ENCODE results near the gene LILRB4. TPM values are rescaled to one million over a fixed set of nuclear protein-coding genes. Genes with fewer than 3 reads are reported as not detected.
"Not testable (repeated sequence)": the region's sequence is repeated elsewhere in the genome, so short reads cannot be mapped to it uniquely, and the experiment has no call there.

The LILRB4 gene
- total RNA-seq, 2 experiments from 2014 or later: not detected

DNA sequence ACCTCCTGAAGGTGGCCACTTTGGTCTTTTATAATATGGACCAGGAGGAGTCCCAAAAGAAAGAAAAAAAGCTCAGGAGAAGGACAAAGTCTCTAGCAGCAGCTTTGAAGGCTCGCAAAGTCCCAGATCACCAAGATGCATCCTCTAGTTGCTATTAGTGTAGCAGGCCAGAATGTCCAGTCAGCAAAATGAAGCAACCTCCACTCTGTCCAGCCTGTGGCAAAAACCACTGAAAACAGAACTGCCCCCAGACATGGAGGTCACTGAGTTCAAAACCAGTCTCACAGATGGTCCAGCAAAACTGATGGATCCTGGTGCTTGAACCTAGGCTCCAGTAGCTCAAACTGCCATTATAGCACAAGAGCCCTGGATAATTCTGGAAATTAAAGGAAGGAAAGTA lies 10.4 kb downstream of the LILRB4 start:
- POLR2A ChIA-PET: interaction anchor here (0.6 kb wide), 1 partner anchor 14 kb away, joined by 3 read pairs; no protein-coding TSS in a partner anchor
- Mint-ChIP-seq H3K36me3 (ENCODE audit: low read depth) (no peaks in the 10 kb centered on the region), H3K27me3 (peaks cover 7% of the 10 kb centered on the region), H3K27ac (no peak overlapping the region), H3K4me3 (no peak overlapping the region), H3K9me3 (ENCODE audit: low read depth) (peaks cover 9% of the 10 kb centered on the region), H3K4me1 (no peaks in the 10 kb centered on the region)
- DNase-seq: no peak
- CTCF ChIA-PET: interaction anchor here (1.2 to 4.5 kb wide), 4 partner anchors 11 to 193 kb away, joined by 3 to 59 read pairs (median 38); no protein-coding TSS in a partner anchor
- intact Hi-C loops (cut with DNase I, micrococcal nuclease): loop anchor here in 1 of 2 experiments (10.0 kb wide), 1 partner anchor 252 kb away; no protein-coding TSS in a partner anchor
- no peak for ATAC-seq

DNA sequence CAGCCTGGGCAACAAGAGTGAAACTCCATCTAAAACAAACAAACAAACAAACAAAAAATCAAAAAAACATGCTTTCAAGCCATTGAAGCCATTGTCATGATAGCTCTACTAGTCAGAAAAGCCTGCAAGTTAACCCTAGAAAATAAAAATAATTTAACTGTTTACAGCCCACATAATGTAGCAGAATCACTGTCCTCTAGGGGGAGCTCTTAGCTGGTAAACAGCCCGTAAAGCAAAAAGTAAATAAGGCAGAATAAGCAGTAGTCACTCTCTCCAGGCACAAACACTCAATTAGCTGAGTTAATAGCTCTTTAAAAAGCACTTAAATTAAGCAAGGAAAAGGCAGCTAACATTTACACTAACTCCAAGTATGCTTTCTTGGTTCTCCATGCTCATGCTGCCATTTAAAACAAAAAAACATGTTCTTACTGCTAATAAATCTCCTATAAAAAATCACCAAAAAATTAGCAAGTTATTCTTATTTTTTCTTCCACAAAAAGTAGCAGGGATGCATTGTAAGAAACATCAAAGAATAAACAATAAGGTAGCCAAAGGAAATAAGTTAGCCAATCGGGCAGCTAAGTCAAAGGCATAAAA lies 11.3 kb downstream of the LILRB4 start:
- Mint-ChIP-seq H3K4me3 (no peak overlapping the region), H3K9me3 (ENCODE audit: low read depth) (peaks cover 1% of the 10 kb centered on the region), H3K27me3 (peaks cover 8% of the 10 kb centered on the region), H3K4me1 (no peaks in the 10 kb centered on the region), H3K36me3 (ENCODE audit: low read depth) (no peaks in the 10 kb centered on the region), H3K27ac (no peak overlapping the region)
- ChIA-PET CTCF (interaction anchor here (0.6 to 4.5 kb wide), 18 partner anchors 10 to 817 kb away, joined by 3 to 59 read pairs (median 4); no protein-coding TSS in a partner anchor), POLR2A (interaction anchor here (0.7 kb wide), 1 partner anchor 369 kb away, joined by 4 read pairs; no protein-coding TSS in a partner anchor)
- ATAC-seq (no peak), DNase-seq (no peak)
- intact Hi-C loops (cut with DNase I, micrococcal nuclease): loop anchor here in 1 of 2 experiments (10.0 kb wide), 1 partner anchor 251 kb away; no protein-coding TSS in a partner anchor

DNA sequence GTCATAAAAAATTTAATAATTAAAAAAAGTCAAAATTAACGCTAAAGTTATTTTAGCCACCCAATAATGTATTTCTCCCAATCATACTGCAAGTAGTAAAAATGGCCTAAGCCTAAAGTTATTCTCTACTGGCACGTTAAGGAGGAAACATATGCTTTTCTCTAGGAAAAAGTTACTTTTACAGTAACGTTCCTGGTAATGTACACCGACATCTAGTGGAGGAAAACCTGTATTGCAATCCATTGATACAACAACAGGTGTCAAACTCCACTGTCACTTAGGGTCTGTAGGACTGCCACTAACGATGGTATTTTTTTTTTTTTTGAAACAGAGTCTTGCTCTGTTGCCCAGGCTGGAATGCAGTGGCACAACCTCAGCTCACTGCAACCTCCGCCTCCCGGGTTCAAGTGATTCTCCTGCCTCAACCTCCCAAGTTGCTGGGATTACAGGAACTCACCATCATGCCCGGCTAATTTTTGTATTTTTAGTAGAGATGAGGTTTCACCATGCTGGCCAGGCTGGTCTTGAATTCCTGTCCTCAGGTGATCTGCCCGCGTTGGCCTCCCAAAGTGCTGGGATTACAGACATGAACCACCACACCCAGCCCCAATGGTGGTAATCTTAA lies 13.5 kb downstream of the LILRB4 start:
- intact Hi-C loops (cut with DNase I, micrococcal nuclease): loop anchor here (1.0 to 10.0 kb wide), 2 partner anchors 195 to 248 kb away; no protein-coding TSS in a partner anchor
- CTCF ChIA-PET: interaction anchor here (0.6 to 4.5 kb wide), 4 partner anchors 23 to 1598 kb away, joined by 3 to 59 read pairs (median 28); no protein-coding TSS in a partner anchor

DNA sequence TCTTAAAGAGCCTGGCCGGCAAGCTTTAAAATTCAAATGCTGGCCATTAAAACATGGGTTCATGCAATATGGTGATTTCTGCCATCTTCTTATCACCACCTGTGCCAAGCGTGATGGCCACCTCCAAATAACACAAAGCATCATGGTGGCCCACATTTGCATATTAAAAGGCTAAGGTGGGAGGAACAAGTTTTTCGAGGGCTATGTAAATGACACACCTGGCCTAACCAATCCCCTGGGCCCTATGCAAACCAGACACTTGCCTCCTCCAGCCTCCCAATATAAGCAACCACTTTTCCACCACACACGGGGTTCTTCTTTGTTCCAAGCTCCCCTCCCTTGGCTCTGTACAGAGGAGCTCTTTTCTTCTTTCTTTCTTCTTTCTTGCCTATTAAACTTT lies 14.4 kb downstream of the LILRB4 start:
- peaks cover 7% of the 10 kb centered on the region for H3K27me3 Mint-ChIP-seq
- no peak for DNase-seq
- POLR2A ChIA-PET: no interaction called here
- no peaks in the 10 kb centered on the region for H3K36me3 Mint-ChIP-seq (ENCODE audit: low read depth)
- no peaks in the 10 kb centered on the region for H3K9me3 Mint-ChIP-seq (ENCODE audit: low read depth)
- intact Hi-C loops (cut with DNase I, micrococcal nuclease): loop anchor here in 1 of 2 experiments (10.0 kb wide), 1 partner anchor 248 kb away; no protein-coding TSS in a partner anchor
- CTCF ChIA-PET: interaction anchor here (0.5 to 1.0 kb wide), 4 partner anchors 118 to 1597 kb away, joined by 3 read pairs; no protein-coding TSS in a partner anchor
- H3K4me3 Mint-ChIP-seq: no peak overlapping the region
- no peaks in the 10 kb centered on the region for H3K4me1 Mint-ChIP-seq
- H3K27ac Mint-ChIP-seq: no peak overlapping the region
- ATAC-seq: no peak

More for the DNA sequence above, 13.5 kb downstream of the LILRB4 start:
- H3K36me3 Mint-ChIP-seq (ENCODE audit: low read depth); DNase-seq; POLR2A ChIA-PET; H3K9me3 Mint-ChIP-seq (ENCODE audit: low read depth); H3K4me3 Mint-ChIP-seq; ATAC-seq; H3K4me1 Mint-ChIP-seq; H3K27ac Mint-ChIP-seq; H3K27me3 Mint-ChIP-seq: not testable (repeated sequence)

DNA sequence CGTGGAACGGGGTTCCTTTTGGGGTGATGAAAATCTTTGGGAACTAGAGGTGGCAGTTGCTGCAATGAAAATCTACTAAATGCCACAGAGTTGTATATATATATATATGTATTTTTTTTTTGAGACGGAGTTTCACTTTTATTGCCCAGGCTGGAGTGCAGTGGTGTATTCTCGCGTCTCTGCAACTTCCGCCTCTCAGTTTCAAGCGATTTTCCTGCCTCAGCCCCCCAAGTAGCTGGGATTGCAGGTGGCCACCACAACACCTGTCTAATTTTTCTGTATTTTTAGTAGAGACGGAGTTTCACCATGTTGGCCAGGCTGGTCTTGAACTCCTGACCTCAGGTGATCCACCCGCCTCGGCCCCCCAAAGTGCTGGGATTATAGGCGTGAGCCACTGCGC lies 18.8 kb downstream of the LILRB4 start:
- H3K27ac Mint-ChIP-seq; H3K36me3 Mint-ChIP-seq (ENCODE audit: low read depth); intact Hi-C loops (cut with DNase I, micrococcal nuclease); H3K4me1 Mint-ChIP-seq; DNase-seq; H3K9me3 Mint-ChIP-seq (ENCODE audit: low read depth); POLR2A ChIA-PET; H3K4me3 Mint-ChIP-seq; ATAC-seq: not testable (repeated sequence)
- peaks cover 22% of the 10 kb centered on the region for H3K27me3 Mint-ChIP-seq
- CTCF ChIA-PET: interaction anchor here (0.5 to 2.4 kb wide), 2 partner anchors 12 to 732 kb away, joined by 4 to 7 read pairs; no protein-coding TSS in a partner anchor

DNA sequence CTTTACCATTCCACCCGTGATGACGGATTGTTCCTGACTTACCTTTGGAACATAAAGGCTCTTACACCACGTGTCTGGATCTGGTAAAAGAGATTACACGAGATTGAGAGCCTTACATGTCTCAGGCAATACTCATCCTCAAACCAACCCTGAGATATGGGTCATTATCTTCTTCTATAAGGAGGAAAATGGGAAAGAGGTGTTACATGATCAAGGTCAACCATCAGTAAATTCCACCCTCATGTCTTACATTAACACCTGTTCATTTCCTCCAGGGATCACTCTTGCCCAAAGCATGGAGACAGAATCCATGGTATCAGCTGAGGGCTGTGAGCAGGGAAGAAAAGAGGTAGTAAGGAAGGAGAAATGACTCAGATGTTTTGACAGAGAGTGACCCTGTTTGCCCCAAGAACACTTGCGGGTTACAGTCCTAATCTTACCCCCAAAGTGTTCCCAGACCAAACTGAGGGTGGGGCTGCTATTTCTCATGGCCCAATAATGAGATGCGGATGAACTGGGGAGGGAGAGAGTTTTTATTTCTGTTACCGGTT lies 19.6 kb downstream of the LILRB4 start:
- no peak for DNase-seq
- Mint-ChIP-seq H3K27ac (no peak overlapping the region), H3K4me1 (no peaks in the 10 kb centered on the region), H3K9me3 (ENCODE audit: low read depth) (no peaks in the 10 kb centered on the region), H3K27me3 (peaks cover 24% of the 10 kb centered on the region), H3K36me3 (ENCODE audit: low read depth) (no peaks in the 10 kb centered on the region), H3K4me3 (no peak overlapping the region)
- intact Hi-C loops (cut with DNase I, micrococcal nuclease): no loop called here
- CTCF ChIA-PET: interaction anchor here (3.2 kb wide), 1 partner anchor 8 kb away, joined by 25 read pairs; no protein-coding TSS in a partner anchor
- POLR2A ChIA-PET: no interaction called here
- no peak for ATAC-seq

DNA sequence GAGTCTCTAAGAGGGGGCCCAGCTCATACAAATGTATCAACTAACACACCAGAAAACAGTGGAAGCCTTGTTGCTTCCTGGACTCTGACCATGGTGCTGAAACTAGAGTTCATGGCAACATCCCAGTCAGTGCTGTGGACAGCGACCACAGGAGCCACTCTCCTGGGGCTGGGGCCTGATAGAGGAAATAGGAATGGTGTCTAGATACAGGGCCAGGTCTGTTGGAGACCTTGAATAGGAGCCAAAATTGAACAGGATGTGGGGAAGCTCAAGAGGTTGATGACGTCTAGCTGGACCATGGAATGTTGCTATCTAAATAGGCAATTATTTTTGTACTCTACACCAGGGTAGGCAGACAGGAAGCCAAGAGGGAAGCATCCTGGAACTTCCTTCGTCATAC lies 21.7 kb downstream of the LILRB4 start:
- H3K27ac Mint-ChIP-seq: no peak overlapping the region
- H3K36me3 Mint-ChIP-seq (ENCODE audit: low read depth): no peaks in the 10 kb centered on the region
- intact Hi-C loops (cut with DNase I, micrococcal nuclease): no loop called here
- peaks cover 29% of the 10 kb centered on the region for H3K27me3 Mint-ChIP-seq
- CTCF ChIA-PET: interaction anchor here (3.2 kb wide), 1 partner anchor 10 kb away, joined by 25 read pairs; no protein-coding TSS in a partner anchor
- ATAC-seq (no peak), DNase-seq (peak; percentile 17)
- POLR2A ChIA-PET: no interaction called here
- H3K4me1 Mint-ChIP-seq: no peaks in the 10 kb centered on the region
- H3K9me3 Mint-ChIP-seq (ENCODE audit: low read depth): no peaks in the 10 kb centered on the region
- H3K4me3 Mint-ChIP-seq: no peak overlapping the region

DNA sequence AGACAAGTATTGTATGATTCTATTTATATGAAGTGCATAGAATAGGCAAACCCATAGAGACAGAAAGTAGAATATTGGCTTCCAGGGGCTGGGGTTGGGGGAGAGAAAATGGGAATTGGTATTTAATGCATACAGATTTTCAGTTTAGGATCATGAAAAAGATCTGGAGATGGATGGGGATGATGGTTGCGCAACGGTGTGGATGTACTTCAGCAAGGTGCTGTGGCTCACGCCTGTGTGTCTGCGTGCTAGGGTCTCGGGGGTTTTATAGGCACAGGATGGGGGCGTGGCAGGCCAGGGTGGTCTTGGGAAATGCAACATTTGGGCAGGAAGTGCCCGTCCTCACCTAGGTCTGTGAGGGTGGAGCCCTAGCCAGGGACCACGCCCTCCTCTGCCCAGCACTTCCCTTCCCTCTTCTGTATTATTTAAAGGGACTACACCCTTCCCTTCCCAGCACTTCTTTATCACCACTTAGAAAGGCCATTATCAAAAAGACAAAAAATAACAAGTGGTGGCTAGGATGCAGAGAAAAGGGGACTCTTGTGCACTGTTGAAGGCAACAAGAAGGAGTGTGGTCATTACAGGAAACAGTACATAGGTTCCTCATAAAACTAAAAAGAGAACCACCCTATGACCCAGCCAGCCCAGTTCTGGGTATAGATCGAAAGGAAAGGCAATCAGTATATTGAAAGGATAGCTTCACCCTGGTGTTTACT lies 29.0 kb downstream of the LILRB4 start:
- H3K27ac Mint-ChIP-seq: no peak overlapping the region
- no peak overlapping the region for H3K4me3 Mint-ChIP-seq
- no peak for ATAC-seq

DNA sequence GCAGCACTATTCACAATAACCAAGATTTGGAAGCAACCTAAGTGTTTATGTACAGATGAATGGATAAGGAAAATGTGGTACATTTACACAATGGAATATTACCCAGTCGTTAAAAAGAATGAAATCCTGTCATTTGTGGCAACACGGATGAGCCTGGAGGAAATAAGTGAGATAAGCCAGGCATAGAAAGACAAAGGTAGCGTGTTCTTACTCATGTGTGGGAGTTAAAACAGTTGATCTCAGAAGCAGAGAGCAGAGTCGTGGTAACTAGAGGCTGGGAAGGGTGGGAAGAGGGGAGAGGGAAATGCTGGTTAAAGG lies 29.5 kb downstream of the LILRB4 start:
- Mint-ChIP-seq H3K27me3 (peaks cover 28% of the 10 kb centered on the region), H3K4me1 (no peaks in the 10 kb centered on the region), H3K4me3 (no peak overlapping the region), H3K27ac (no peak overlapping the region), H3K36me3 (ENCODE audit: low read depth) (no peaks in the 10 kb centered on the region), H3K9me3 (ENCODE audit: low read depth) (no peaks in the 10 kb centered on the region)
- no peak for DNase-seq
- intact Hi-C loops (cut with DNase I, micrococcal nuclease): no loop called here
- no peak for ATAC-seq
- ChIA-PET POLR2A (no interaction called here), CTCF (no interaction called here)

More for the DNA sequence above, 29.0 kb downstream of the LILRB4 start:
- intact Hi-C loops (cut with DNase I, micrococcal nuclease): no loop called here
- DNase-seq: no peak
- Mint-ChIP-seq H3K36me3 (ENCODE audit: low read depth) (no peaks in the 10 kb centered on the region), H3K9me3 (ENCODE audit: low read depth) (no peaks in the 10 kb centered on the region), H3K4me1 (no peaks in the 10 kb centered on the region), H3K27me3 (peaks cover 29% of the 10 kb centered on the region)
- CTCF ChIA-PET: no interaction called here
- POLR2A ChIA-PET: no interaction called here

DNA sequence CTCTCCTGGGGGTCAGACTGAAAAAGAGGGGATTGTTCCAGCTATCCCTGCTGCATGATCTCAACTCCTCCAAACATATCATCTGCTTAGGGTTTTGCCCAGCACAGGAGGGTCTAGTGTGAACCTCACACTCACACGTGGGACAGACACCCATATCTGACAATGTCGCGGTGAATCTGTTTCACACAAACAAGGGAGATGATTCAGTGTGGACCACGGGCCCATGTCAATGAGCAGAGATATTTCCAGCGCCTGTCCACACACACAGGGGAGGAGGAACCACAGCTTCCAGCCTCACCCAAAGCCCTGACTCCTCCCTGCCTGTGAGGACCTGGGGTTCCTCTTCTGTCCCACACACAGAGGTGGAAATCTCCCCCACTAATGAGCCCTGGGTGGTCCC lies 31.9 kb downstream of the LILRB4 start:
- intact Hi-C loops (cut with DNase I, micrococcal nuclease): no loop called here
- no peaks in the 10 kb centered on the region for H3K9me3 Mint-ChIP-seq (ENCODE audit: low read depth)

DNA sequence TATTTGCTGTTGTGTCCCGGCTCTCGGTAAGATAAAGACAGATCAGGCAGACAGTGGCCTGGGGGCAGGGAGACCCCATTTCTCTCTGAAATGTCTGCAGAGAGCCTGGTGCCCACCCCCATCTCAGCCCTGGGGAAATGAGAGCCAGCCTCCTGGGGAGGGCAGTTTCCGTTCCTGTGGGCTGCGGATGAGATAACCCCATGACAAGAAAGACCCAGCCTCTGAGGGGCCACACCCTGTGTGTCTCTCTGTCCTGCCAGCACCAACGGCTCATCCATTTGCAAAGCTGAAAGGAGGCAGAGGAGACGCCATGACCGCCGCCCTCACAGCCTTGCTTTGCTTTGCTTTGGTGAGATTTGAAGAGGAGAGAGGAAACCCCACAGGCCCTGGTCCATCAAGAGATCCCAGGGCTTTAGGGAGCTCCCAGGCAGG lies 33.3 kb downstream of the LILRB4 start:
- Mint-ChIP-seq H3K36me3 (ENCODE audit: low read depth) (no peaks in the 10 kb centered on the region), H3K4me1 (no peaks in the 10 kb centered on the region), H3K27ac (no peak overlapping the region), H3K9me3 (ENCODE audit: low read depth) (no peaks in the 10 kb centered on the region), H3K27me3 (peaks cover 29% of the 10 kb centered on the region), H3K4me3 (no peak overlapping the region)
- POLR2A ChIA-PET: no interaction called here
- intact Hi-C loops (cut with DNase I, micrococcal nuclease): no loop called here
- ATAC-seq (no peak), DNase-seq (no peak)
- CTCF ChIA-PET: interaction anchor here (0.8 kb wide), 1 partner anchor 12 kb away, joined by 3 read pairs; no protein-coding TSS in a partner anchor

More for the DNA sequence above, 31.9 kb downstream of the LILRB4 start:
- H3K27me3 Mint-ChIP-seq: peaks cover 28% of the 10 kb centered on the region
- POLR2A ChIA-PET: no interaction called here
- DNase-seq (no peak), ATAC-seq (no peak)
- H3K4me1 Mint-ChIP-seq: no peaks in the 10 kb centered on the region
- H3K27ac Mint-ChIP-seq: no peak overlapping the region
- CTCF ChIA-PET: interaction anchor here (1.4 kb wide), 1 partner anchor 21 kb away, joined by 4 read pairs; no protein-coding TSS in a partner anchor
- H3K36me3 Mint-ChIP-seq (ENCODE audit: low read depth): no peaks in the 10 kb centered on the region
- no peak overlapping the region for H3K4me3 Mint-ChIP-seq

All from activated CD4-positive, alpha-beta T cell treated with anti-CD3 and anti-CD28 coated beads for 36 hours (primary cell).